HEK293 (cell line): ENCODE data around the gene GRID2.

Source experiments
- CTCF ChIA-PET: fragments of 350-600 bp; formaldehyde crosslinking; extraction: SDS; loops from one replicate; lab custom pipeline; 2021; ENCODE audit warnings: antibody characterized with exemption; lab: Yijun Ruan, JAX
- POLR2A ChIA-PET: fragments of 300-600 bp; formaldehyde crosslinking; extraction: SDS; loops from one replicate; lab custom pipeline; 2020; ENCODE audit warnings: antibody characterized with exemption, inconsistent platforms; lab: Yijun Ruan, JAX
- H3K27ac ChIP-seq: fragments of 200-500 bp; sonication (Bioruptor generic); 2 replicates; pipeline ENCODE4 v1.5.1; 2014; ENCODE audit warnings: low read depth, low read length, control low read depth, inconsistent platforms; ENCODE audit errors: extremely low read depth
- H3K36me3 ChIP-seq, 2 experiments: fragments of 200-500 bp in 1 of 2; sonication (Bioruptor generic) in 1 of 2; 1 replicate in 1 of 2; 2 replicates in 1 of 2; pipeline ENCODE4 v1.5.1; 2014 to 2017; ENCODE audit warnings: inconsistent platforms in 2 of 2, low read length in 2 of 2; ENCODE audit not compliant: control insufficient read depth in 2 of 2, insufficient read depth in 1 of 2
- H3K4me1 ChIP-seq: fragments of 200-500 bp; sonication (Bioruptor generic); 2 replicates; pipeline ENCODE4 v1.5.1; 2014; ENCODE audit warnings: mild to moderate bottlenecking, low read length, inconsistent platforms; ENCODE audit not compliant: control insufficient read depth, insufficient read depth
- H3K4me3 ChIP-seq: 2 replicates; pipeline ENCODE4 v1.5.1; 2011; ENCODE audit warnings: low read depth, mild to moderate bottlenecking, control low read depth, low read length, moderate library complexity
- H3K9me3 ChIP-seq: fragments of 200-500 bp; sonication (Bioruptor generic); 2 replicates; pipeline ENCODE4 v1.5.1; 2014; ENCODE audit warnings: low read depth, low read length, inconsistent platforms; ENCODE audit not compliant: control insufficient read depth, insufficient read depth
- BCL11A ChIP-seq: fragments of 450-650 bp; formaldehyde crosslinking; IDR thresholded peaks from 2 replicates; pipeline ENCODE4 v1.5.1; 2016; ENCODE audit warnings: low read depth, missing biosample characterization, missing genetic modification characterization
- KLF16 ChIP-seq: fragments of 450-650 bp; formaldehyde crosslinking; IDR thresholded peaks from 2 replicates; pipeline ENCODE4 v1.5.1; 2017; ENCODE audit warnings: missing biosample characterization, missing genetic modification characterization
- PBX3 ChIP-seq: sonication (generic); formaldehyde crosslinking; IDR thresholded peaks from 2 replicates; pipeline ENCODE4 v1.8.1; 2022; ENCODE audit warnings: mild to moderate bottlenecking, moderate library complexity, missing genetic modification reagents
- RBAK ChIP-seq: fragments of 450-650 bp; formaldehyde crosslinking; IDR thresholded peaks from 2 replicates; pipeline ENCODE4 v1.5.1; 2016; ENCODE audit warnings: missing biosample characterization, missing genetic modification characterization
- YY1 ChIP-seq: fragments of 450-650 bp; formaldehyde crosslinking; IDR thresholded peaks from 2 replicates; pipeline ENCODE4 v1.5.1; 2018; ENCODE audit warnings: missing biosample characterization, missing genetic modification characterization
- YY2 ChIP-seq: fragments of 450-650 bp; formaldehyde crosslinking; IDR thresholded peaks from 2 replicates; pipeline ENCODE4 v1.5.1; 2016; ENCODE audit warnings: missing biosample characterization, missing genetic modification characterization
- ZBTB17 ChIP-seq: fragments of 450-650 bp; formaldehyde crosslinking; IDR thresholded peaks from 2 replicates; pipeline ENCODE4 v1.5.1; 2016; ENCODE audit warnings: missing biosample characterization, missing genetic modification characterization
- ZBTB21 ChIP-seq: fragments of 450-650 bp; formaldehyde crosslinking; IDR thresholded peaks from 2 replicates; pipeline ENCODE4 v1.5.1; 2017; ENCODE audit warnings: missing biosample characterization, missing genetic modification characterization
- ZNF10 ChIP-seq: fragments of 450-650 bp; formaldehyde crosslinking; IDR thresholded peaks from 2 replicates; pipeline ENCODE4 v1.5.1; 2017; ENCODE audit warnings: missing biosample characterization, missing genetic modification characterization
- ZNF132 ChIP-seq: fragments of 450-650 bp; formaldehyde crosslinking; IDR thresholded peaks from 2 replicates; pipeline ENCODE4 v1.5.1; 2017; ENCODE audit warnings: missing biosample characterization, missing genetic modification characterization, borderline replicate concordance
- ZNF140 ChIP-seq: fragments of 450-650 bp; formaldehyde crosslinking; IDR thresholded peaks from 2 replicates; pipeline ENCODE4 v1.5.1; 2016; ENCODE audit warnings: missing biosample characterization, missing genetic modification characterization
- ZNF155 ChIP-seq: fragments of 450-650 bp; formaldehyde crosslinking; IDR thresholded peaks from 2 replicates; pipeline ENCODE4 v1.5.1; 2016; ENCODE audit warnings: missing biosample characterization, missing genetic modification characterization
- ZNF157 ChIP-seq: fragments of 450-650 bp; formaldehyde crosslinking; IDR thresholded peaks from 2 replicates; pipeline ENCODE4 v1.5.1; 2016; ENCODE audit warnings: missing biosample characterization, missing genetic modification characterization
- ZNF169 ChIP-seq: fragments of 450-650 bp; formaldehyde crosslinking; IDR thresholded peaks from 2 replicates; pipeline ENCODE4 v1.5.1; 2016; ENCODE audit warnings: missing biosample characterization, missing genetic modification characterization
- ZNF239 ChIP-seq: fragments of 450-650 bp; formaldehyde crosslinking; IDR thresholded peaks from 2 replicates; pipeline ENCODE4 v1.5.1; 2016; ENCODE audit warnings: missing biosample characterization, missing genetic modification characterization
- ZNF24 ChIP-seq: fragments of 450-650 bp; formaldehyde crosslinking; IDR thresholded peaks from 2 replicates; pipeline ENCODE4 v1.5.1; 2016; ENCODE audit warnings: missing biosample characterization, missing genetic modification characterization
- ZNF274 ChIP-seq, 2 experiments: fragments of 200-500 bp in 1 of 2; fragments of 450-650 bp in 1 of 2; sonication (Bioruptor generic) in 1 of 2; formaldehyde crosslinking in 1 of 2; IDR thresholded peaks; 2 replicates each; pipeline versions ENCODE4 v1.5.1 to v1.6.1; 2014 to 2016; ENCODE audit warnings: borderline replicate concordance in 1 of 2, inconsistent platforms in 1 of 2, low read length in 1 of 2, missing biosample characterization in 1 of 2, missing genetic modification characterization in 1 of 2
- ZNF423 ChIP-seq: fragments of 450-650 bp; formaldehyde crosslinking; IDR thresholded peaks from 2 replicates; pipeline ENCODE4 v1.5.1; 2016; ENCODE audit warnings: missing biosample characterization, missing genetic modification characterization
- ZNF529 ChIP-seq: fragments of 450-650 bp; formaldehyde crosslinking; IDR thresholded peaks from 2 replicates; pipeline ENCODE4 v1.5.1; 2017; ENCODE audit warnings: missing genetic modification characterization, missing biosample characterization; ENCODE audit not compliant: insufficient replicate concordance
- ZNF544 ChIP-seq: fragments of 450-650 bp; formaldehyde crosslinking; IDR thresholded peaks from 2 replicates; pipeline ENCODE4 v1.5.0; 2017; ENCODE audit warnings: missing biosample characterization, missing genetic modification characterization
- ZNF555 ChIP-seq: fragments of 450-650 bp; formaldehyde crosslinking; conservative IDR thresholded peaks from 2 replicates; pipeline ENCODE4 v1.5.1; 2017; ENCODE audit warnings: missing biosample characterization, mild to moderate bottlenecking, missing genetic modification characterization, inconsistent platforms
- ZNF645 ChIP-seq: fragments of 450-650 bp; formaldehyde crosslinking; IDR thresholded peaks from 2 replicates; pipeline ENCODE4; 2016; ENCODE audit warnings: missing biosample characterization, missing genetic modification characterization
- ZNF677 ChIP-seq: fragments of 450-650 bp; IDR thresholded peaks from 2 replicates; pipeline ENCODE4 v1.5.0; 2018; ENCODE audit warnings: missing biosample characterization, mild to moderate bottlenecking, missing genetic modification characterization, moderate library complexity
- ZNF701 ChIP-seq: fragments of 450-650 bp; formaldehyde crosslinking; IDR thresholded peaks from 2 replicates; pipeline ENCODE4 v1.5.1; 2016; ENCODE audit warnings: missing biosample characterization, missing genetic modification characterization
- ZNF776 ChIP-seq: fragments of 450-650 bp; formaldehyde crosslinking; IDR thresholded peaks from 2 replicates; pipeline ENCODE4 v1.5.0; 2017; ENCODE audit warnings: missing biosample characterization, missing genetic modification characterization, borderline replicate concordance
- ZNF837 ChIP-seq: fragments of 450-650 bp; formaldehyde crosslinking; IDR thresholded peaks from 2 replicates; pipeline ENCODE4 v1.5.1; 2016; ENCODE audit warnings: missing biosample characterization, missing genetic modification characterization

The GRID2 gene

GRCh38 chr4:93771640-93772411 is 1468.1 kb downstream of the GRID2 start (continued):
- no peak for TF ChIP-seq YY2 (tag by site-specific recombination)

GRCh38 chr4:93772858-93773257 is 1469.1 kb downstream of the GRID2 start:
- Histone ChIP-seq H3K27ac (no peak overlapping the region), H3K36me3 (no peaks in the 10 kb centered on the region), H3K9me3 (no peaks in the 10 kb centered on the region), H3K4me3 (no peak overlapping the region), H3K4me1 (no peaks in the 10 kb centered on the region)
- ChIA-PET POLR2A (no interaction called here), CTCF (no interaction called here)
- TF ChIP-seq ZBTB17 (tag by site-specific recombination) (no peak), ZNF10 (tag by site-specific recombination) (no peak), ZNF140 (tag by site-specific recombination) (no peak), ZNF132 (no peak), ZNF529 (tag by site-specific recombination) (no peak), ZNF239 (tag by site-specific recombination) (no peak), ZNF701 (no peak), ZNF169 (tag by site-specific recombination) (no peak), ZNF157 (tag by site-specific recombination) (no peak), ZNF155 (no peak), ZNF677 (tag by site-specific recombination) (no peak), RBAK (tag by site-specific recombination) (no peak), ZNF24 (tag by site-specific recombination) (no peak), ZNF544 (tag by site-specific recombination) (no peak), ZNF776 (tag by site-specific recombination) (no peak), KLF16 (tag by site-specific recombination) (no peak), ZBTB21 (tag by site-specific recombination) (no peak)

GRCh38 chr4:93775551-93775950 is 1471.8 kb downstream of the GRID2 start:
- TF ChIP-seq ZNF423 (tag by site-specific recombination) (no peak), ZNF555 (tag by site-specific recombination) (no peak), ZNF837 (tag by site-specific recombination) (no peak), YY2 (tag by site-specific recombination) (no peak), ZNF645 (tag by site-specific recombination) (no peak), YY1 (tag by site-specific recombination) (no peak), ZNF274 (IDR thresholded peaks at IDR 0.05; ENCODE audit: low read length) (no peak), ZNF274 (tag by site-specific recombination; IDR thresholded peaks at IDR 0.05; ENCODE audit: borderline replicate concordance) (no peak), PBX3 (no peak), BCL11A (tag by site-specific recombination) (no peak)
- Histone ChIP-seq H3K4me1 (no peaks in the 10 kb centered on the region), H3K27ac (no peak overlapping the region), H3K36me3 (no peaks in the 10 kb centered on the region), H3K9me3 (no peaks in the 10 kb centered on the region), H3K4me3 (no peak overlapping the region)
- CTCF ChIA-PET = interaction anchor here (0.7 kb wide), 1 partner anchor 567 kb away, joined by 4 read pairs; no protein-coding TSS in a partner anchor
- POLR2A ChIA-PET = no interaction called here
